Left renal pelvis (tissue), 4 donors: ENCODE measurements around the gene CACYBP. TPM values are rescaled to one million over a fixed set of nuclear protein-coding genes. Genes with fewer than 3 reads are reported as not detected.

ENCODE experiments used
- DNase-seq, 4 donors: peaks; one replicate each; pipeline ENCODE4 v3.0.0-alpha.2; 2013; ENCODE audit warnings: low read depth in 4 of 4, low spot score in 3 of 4
- polyA plus RNA-seq, 4 donors: library from polyadenylated mRNA; unstranded; fragments of 120-200 nt; gene quantifications; one replicate each; pipeline ENCODE4 v1.2.1, GENCODE V29; 2013; ENCODE audit not compliant: insufficient read length in 4 of 4

CACYBP gene
- 100 to 1,000 TPM; 113 to 135 (median 129) TPM for polyA plus RNA-seq

GRCh38 chr1:174999936-175000696 lies at the start of gene CACYBP:
TSS of gene CACYBP (plus strand) at chr1:174999947. CDS start at chr1:175000181, 234 bp downstream.
- DNase-seq: no peak

GRCh38 chr1:174953285-174954072 lies 46.3 kb upstream of the CACYBP start:
- DNase-seq: no peak

- DNase-seq: no peak
Measured at GRCh38 chr1:174954073-174954460, 45.7 kb upstream of the CACYBP start.

- no peak for DNase-seq
Measured at GRCh38 chr1:174954671-174955669, 44.8 kb upstream of the CACYBP start.

- no peak for DNase-seq
Measured at GRCh38 chr1:174956086-174956485, 43.7 kb upstream of the CACYBP start.

- DNase-seq: no peak
Measured at GRCh38 chr1:174956976-174957375, 42.8 kb upstream of the CACYBP start.

GRCh38 chr1:174957829-174958228 lies 41.9 kb upstream of the CACYBP start:
- DNase-seq: no peak

- no peak for DNase-seq
Measured at GRCh38 chr1:174958396-174958795, 41.4 kb upstream of the CACYBP start.

GRCh38 chr1:174960362-174960761 lies 39.4 kb upstream of the CACYBP start:
- DNase-seq: no peak

- DNase-seq: no peak
Measured at GRCh38 chr1:174963529-174964125, 36.1 kb upstream of the CACYBP start.

GRCh38 chr1:174964261-174964971 lies 35.3 kb upstream of the CACYBP start:
- no peak for DNase-seq

GRCh38 chr1:174964972-174965361 lies 34.8 kb upstream of the CACYBP start:
- no peak for DNase-seq

GRCh38 chr1:174965362-174966007 lies 34.3 kb upstream of the CACYBP start:
- DNase-seq: no peak

GRCh38 chr1:174966008-174966572 lies 33.7 kb upstream of the CACYBP start:
- no peak for DNase-seq

- DNase-seq: no peak
Measured at GRCh38 chr1:174967845-174968705, 31.7 kb upstream of the CACYBP start.

GRCh38 chr1:174968750-174969244 lies 30.9 kb upstream of the CACYBP start:
- no peak for DNase-seq

GRCh38 chr1:174969977-174970376 lies 29.8 kb upstream of the CACYBP start:
- no peak for DNase-seq

- no peak for DNase-seq
Measured at GRCh38 chr1:174971466-174971865, 28.3 kb upstream of the CACYBP start.
